ENCODE measurements around the gene WNT2B.
"Not testable (repeated sequence)": the region's sequence is repeated elsewhere in the genome, so short reads cannot be mapped to it uniquely, and the experiment has no call there.

The WNT2B gene

GRCh38 chr1:112487686-112488085, 21.1 kb upstream of the WNT2B start:
- not testable (repeated sequence) for H3K36me3 Mint-ChIP-seq (ENCODE audit: insufficient read depth); H3K9me3 Mint-ChIP-seq; DNase-seq (ENCODE audit: low spot score in 2 of 2); H3K4me3 Mint-ChIP-seq; H3K27ac Mint-ChIP-seq (ENCODE audit: low read depth); ATAC-seq (replicated peaks; ENCODE audit: extremely low read depth, poor library complexity, severe bottlenecking); H3K4me1 Mint-ChIP-seq
- peaks cover 37% of the 10 kb centered on the region for H3K27me3 Mint-ChIP-seq

DNA sequence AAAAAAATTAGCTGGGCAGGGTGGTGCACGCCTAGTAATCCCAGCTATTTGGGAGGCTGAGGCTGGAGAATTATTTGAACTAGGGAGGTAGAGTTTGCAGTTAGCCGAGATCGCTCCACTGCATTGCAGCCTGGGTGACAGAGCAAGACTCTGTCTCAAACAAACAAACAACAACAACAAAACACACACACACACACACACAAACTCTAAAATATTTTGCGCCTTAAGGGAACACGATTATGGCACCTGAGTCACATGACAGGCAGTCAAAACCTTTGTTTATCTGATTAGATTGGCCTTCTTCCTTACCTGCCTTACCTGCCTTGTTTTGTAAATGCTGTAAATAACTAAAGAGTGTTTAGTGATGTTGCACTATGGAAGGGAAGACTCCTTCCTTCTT, 20.6 kb upstream of the WNT2B start:
- peaks cover under 1% of the 10 kb centered on the region for H3K4me1 Mint-ChIP-seq
- H3K27ac Mint-ChIP-seq (ENCODE audit: low read depth) = no peak overlapping the region
- ATAC-seq (replicated peaks; ENCODE audit: extremely low read depth, poor library complexity, severe bottlenecking) (no peak), DNase-seq (ENCODE audit: low spot score in 2 of 2) (no peak)
- no peaks in the 10 kb centered on the region for H3K9me3 Mint-ChIP-seq
- peaks cover 37% of the 10 kb centered on the region for H3K27me3 Mint-ChIP-seq
- no peaks in the 10 kb centered on the region for H3K36me3 Mint-ChIP-seq (ENCODE audit: insufficient read depth)
- H3K4me3 Mint-ChIP-seq = no peak overlapping the region

- Mint-ChIP-seq H3K27ac (ENCODE audit: low read depth) (no peak overlapping the region), H3K4me3 (no peak overlapping the region), H3K27me3 (peaks cover 58% of the 10 kb centered on the region), H3K4me1 (peaks cover 8% of the 10 kb centered on the region), H3K36me3 (ENCODE audit: insufficient read depth) (no peaks in the 10 kb centered on the region), H3K9me3 (no peaks in the 10 kb centered on the region)
- DNase-seq (ENCODE audit: low spot score in 2 of 2) (no peak), ATAC-seq (replicated peaks; ENCODE audit: extremely low read depth, poor library complexity, severe bottlenecking) (no peak)
Measured at GRCh38 chr1:112492076-112492475, 16.7 kb upstream of the WNT2B start.

DNA sequence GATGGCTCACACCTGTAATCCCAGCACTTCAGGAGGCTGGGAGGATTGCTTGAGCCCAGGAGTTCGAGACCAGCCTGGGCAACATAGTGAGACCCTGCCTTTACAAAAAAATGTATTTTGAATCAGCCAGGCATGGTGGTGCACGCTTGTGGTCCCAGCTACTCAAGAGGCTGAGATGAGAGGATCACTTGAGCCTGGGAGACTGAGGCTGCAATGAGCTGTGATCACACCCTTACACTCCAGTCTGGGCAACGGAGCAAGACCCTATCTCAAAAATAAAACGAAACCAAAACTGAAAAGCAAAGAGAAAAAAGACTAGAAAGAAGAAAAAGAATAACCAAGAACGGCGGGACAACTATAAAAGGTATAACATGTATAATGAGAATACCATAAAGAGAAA, 15.4 kb upstream of the WNT2B start:
- no peak for DNase-seq (ENCODE audit: low spot score in 2 of 2)
- no peaks in the 10 kb centered on the region for H3K36me3 Mint-ChIP-seq (ENCODE audit: insufficient read depth)
- H3K4me3 Mint-ChIP-seq = peak overlapping the region; percentile 45
- no peak for ATAC-seq (replicated peaks; ENCODE audit: extremely low read depth, poor library complexity, severe bottlenecking)
- H3K27me3 Mint-ChIP-seq = peaks cover 71% of the 10 kb centered on the region
- no peak overlapping the region for H3K27ac Mint-ChIP-seq (ENCODE audit: low read depth)
- no peaks in the 10 kb centered on the region for H3K9me3 Mint-ChIP-seq
- peaks cover 8% of the 10 kb centered on the region for H3K4me1 Mint-ChIP-seq

DNA sequence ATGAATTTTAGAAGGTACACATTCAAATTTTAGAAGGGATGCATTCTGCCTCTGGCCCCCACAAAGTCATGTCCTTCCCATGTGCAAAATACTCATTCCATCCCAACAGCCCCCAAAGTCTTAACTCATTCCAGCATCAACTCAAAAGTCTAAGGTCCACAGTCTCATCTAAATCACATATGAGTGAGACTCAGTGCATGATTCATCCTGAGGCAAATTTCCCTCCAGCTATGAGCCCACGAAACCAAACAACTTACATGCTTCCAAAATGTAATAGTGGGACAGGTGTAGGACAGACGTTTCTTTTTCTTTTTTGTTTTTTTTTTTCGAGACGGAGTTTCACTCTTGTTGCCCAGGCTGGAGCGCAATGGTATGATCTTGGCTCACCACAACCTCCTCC, 12.5 kb upstream of the WNT2B start:
- peaks cover 8% of the 10 kb centered on the region for H3K4me1 Mint-ChIP-seq
- H3K27me3 Mint-ChIP-seq = peaks cover 70% of the 10 kb centered on the region
- H3K4me3 Mint-ChIP-seq = no peak overlapping the region
- ATAC-seq (replicated peaks; ENCODE audit: extremely low read depth, poor library complexity, severe bottlenecking) (no peak), DNase-seq (ENCODE audit: low spot score in 2 of 2) (no peak)
- H3K9me3 Mint-ChIP-seq = no peaks in the 10 kb centered on the region
- H3K36me3 Mint-ChIP-seq (ENCODE audit: insufficient read depth) = no peaks in the 10 kb centered on the region
- H3K27ac Mint-ChIP-seq (ENCODE audit: low read depth) = no peak overlapping the region

GRCh38 chr1:112501810-112502641, 6.7 kb upstream of the WNT2B start:
- DNase-seq (ENCODE audit: low spot score in 2 of 2) (peak in 1 of 2 donors; percentile 34), ATAC-seq (replicated peaks; ENCODE audit: extremely low read depth, poor library complexity, severe bottlenecking) (peak; percentile 69)
- Mint-ChIP-seq H3K4me3 (peak overlapping the region; percentile 68), H3K36me3 (ENCODE audit: insufficient read depth) (no peaks in the 10 kb centered on the region), H3K27ac (ENCODE audit: low read depth) (no peak overlapping the region), H3K27me3 (peaks cover 83% of the 10 kb centered on the region), H3K4me1 (peaks cover 3% of the 10 kb centered on the region), H3K9me3 (no peaks in the 10 kb centered on the region)

GRCh38 chr1:112502826-112503225, 5.9 kb upstream of the WNT2B start:
- peaks cover 78% of the 10 kb centered on the region for H3K27me3 Mint-ChIP-seq
- peaks cover 7% of the 10 kb centered on the region for H3K4me1 Mint-ChIP-seq
- H3K9me3 Mint-ChIP-seq = no peaks in the 10 kb centered on the region
- DNase-seq (ENCODE audit: low spot score in 2 of 2) = no peak
- ATAC-seq (replicated peaks; ENCODE audit: extremely low read depth, poor library complexity, severe bottlenecking) = no peak
- H3K4me3 Mint-ChIP-seq = peak overlapping the region; percentile 68
- no peak overlapping the region for H3K27ac Mint-ChIP-seq (ENCODE audit: low read depth)
- H3K36me3 Mint-ChIP-seq (ENCODE audit: insufficient read depth) = no peaks in the 10 kb centered on the region

- no peak for DNase-seq (ENCODE audit: low spot score in 2 of 2)
- H3K4me1 Mint-ChIP-seq = peaks cover 7% of the 10 kb centered on the region
- no peaks in the 10 kb centered on the region for H3K9me3 Mint-ChIP-seq
- peaks cover 2% of the 10 kb centered on the region for H3K36me3 Mint-ChIP-seq (ENCODE audit: insufficient read depth)
- no peak overlapping the region for H3K27ac Mint-ChIP-seq (ENCODE audit: low read depth)
- no peak for ATAC-seq (replicated peaks; ENCODE audit: extremely low read depth, poor library complexity, severe bottlenecking)
- peaks cover 65% of the 10 kb centered on the region for H3K27me3 Mint-ChIP-seq
- no peak overlapping the region for H3K4me3 Mint-ChIP-seq
Measured at GRCh38 chr1:112504001-112504660, 4.6 kb upstream of the WNT2B start.

DNA sequence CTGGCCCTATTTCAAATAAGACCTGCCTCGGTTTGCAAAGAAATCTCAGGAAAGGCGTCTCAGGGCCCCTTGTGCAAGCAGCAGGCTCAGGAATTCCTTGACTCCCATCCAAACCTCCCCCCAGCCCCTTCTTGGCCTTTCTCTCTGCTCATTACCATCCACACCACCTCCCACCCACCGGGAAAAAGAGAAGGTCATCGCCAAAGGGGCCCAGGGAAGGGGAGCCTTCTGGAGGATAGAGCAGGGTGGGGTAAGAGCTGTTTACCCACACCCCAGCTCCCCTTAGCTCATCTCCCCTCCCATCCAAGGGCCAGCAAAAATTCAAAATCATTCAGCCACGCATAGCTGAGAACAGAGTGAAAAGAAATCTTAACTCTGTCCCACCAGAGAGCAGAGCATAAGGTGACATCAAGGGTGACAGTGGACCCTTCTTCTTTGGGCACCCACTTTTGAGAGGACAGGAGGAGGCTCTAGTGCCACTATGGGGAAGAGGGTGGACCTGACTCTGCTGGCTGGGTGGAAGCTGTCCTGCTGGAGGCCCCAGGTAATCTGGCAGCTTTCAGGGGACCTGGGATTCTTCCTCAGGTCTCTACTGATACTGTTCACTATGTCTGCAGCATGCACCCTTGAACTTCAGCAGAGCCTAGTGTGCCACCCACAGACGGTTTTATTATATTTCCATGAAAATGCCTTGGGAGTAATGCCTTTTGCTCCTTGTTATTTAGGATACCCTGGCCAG, 3.9 kb upstream of the WNT2B start:
- H3K4me1 Mint-ChIP-seq = peaks cover 7% of the 10 kb centered on the region
- no peak overlapping the region for H3K27ac Mint-ChIP-seq (ENCODE audit: low read depth)
- no peak for ATAC-seq (replicated peaks; ENCODE audit: extremely low read depth, poor library complexity, severe bottlenecking)
- H3K27me3 Mint-ChIP-seq = peaks cover 58% of the 10 kb centered on the region
- no peak overlapping the region for H3K4me3 Mint-ChIP-seq
- H3K36me3 Mint-ChIP-seq (ENCODE audit: insufficient read depth) = peaks cover 2% of the 10 kb centered on the region
- no peaks in the 10 kb centered on the region for H3K9me3 Mint-ChIP-seq
- no peak for DNase-seq (ENCODE audit: low spot score in 2 of 2)

GRCh38 chr1:112505400-112505785, 3.4 kb upstream of the WNT2B start:
- no peak for DNase-seq (ENCODE audit: low spot score in 2 of 2)
- H3K4me3 Mint-ChIP-seq = no peak overlapping the region
- H3K36me3 Mint-ChIP-seq (ENCODE audit: insufficient read depth) = peaks cover 2% of the 10 kb centered on the region
- H3K27ac Mint-ChIP-seq (ENCODE audit: low read depth) = no peak overlapping the region
- peaks cover 7% of the 10 kb centered on the region for H3K4me1 Mint-ChIP-seq
- no peaks in the 10 kb centered on the region for H3K9me3 Mint-ChIP-seq
- H3K27me3 Mint-ChIP-seq = peaks cover 54% of the 10 kb centered on the region
- ATAC-seq (replicated peaks; ENCODE audit: extremely low read depth, poor library complexity, severe bottlenecking) = no peak

GRCh38 chr1:112505878-112506277, 2.9 kb upstream of the WNT2B start:
- Mint-ChIP-seq H3K27me3 (peaks cover 52% of the 10 kb centered on the region), H3K9me3 (no peaks in the 10 kb centered on the region), H3K4me3 (no peak overlapping the region), H3K36me3 (ENCODE audit: insufficient read depth) (peaks cover 2% of the 10 kb centered on the region), H3K27ac (ENCODE audit: low read depth) (no peak overlapping the region), H3K4me1 (peaks cover 7% of the 10 kb centered on the region)
- ATAC-seq (replicated peaks; ENCODE audit: extremely low read depth, poor library complexity, severe bottlenecking) (no peak), DNase-seq (ENCODE audit: low spot score in 2 of 2) (no peak)

DNA sequence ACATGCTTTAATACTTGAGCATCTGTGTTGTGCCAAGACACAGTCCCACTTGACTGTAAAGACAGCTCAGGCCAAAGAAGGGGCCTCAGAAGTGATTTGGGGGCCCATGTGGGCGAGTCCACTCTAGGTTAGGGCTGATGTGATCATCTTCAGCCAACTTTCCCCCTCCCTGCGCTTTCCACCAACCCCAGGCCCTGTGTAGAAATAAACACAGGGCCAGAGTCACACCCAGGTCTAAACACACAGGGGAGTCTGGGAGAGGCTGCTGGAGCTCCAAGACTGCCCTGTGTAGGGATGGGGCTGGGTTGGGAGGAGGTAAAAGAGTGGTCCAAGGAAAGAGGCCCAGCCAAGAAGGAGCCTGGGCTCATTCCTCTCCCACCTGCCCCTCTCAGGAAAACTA, 2.5 kb upstream of the WNT2B start:
- H3K4me1 Mint-ChIP-seq = peaks cover 7% of the 10 kb centered on the region
- DNase-seq (ENCODE audit: low spot score in 2 of 2) = no peak
- no peaks in the 10 kb centered on the region for H3K9me3 Mint-ChIP-seq
- no peak for ATAC-seq (replicated peaks; ENCODE audit: extremely low read depth, poor library complexity, severe bottlenecking)
- no peak overlapping the region for H3K4me3 Mint-ChIP-seq
- H3K27me3 Mint-ChIP-seq = peaks cover 48% of the 10 kb centered on the region
- H3K27ac Mint-ChIP-seq (ENCODE audit: low read depth) = no peak overlapping the region
- peaks cover 2% of the 10 kb centered on the region for H3K36me3 Mint-ChIP-seq (ENCODE audit: insufficient read depth)
